RWPE1 (cell line): ENCODE results near the gene ZDHHC22.

Experiments
- CTCF ChIA-PET: fragments of 350-600 bp; sonication (Branson Sonifier 250); formaldehyde crosslinking; extraction: SDS; loops from one replicate; lab custom pipeline; 2021; lab: Yijun Ruan, JAX
- POLR2A ChIA-PET: fragments of 400-600 bp; formaldehyde crosslinking; extraction: SDS; loops from one replicate; lab custom pipeline; 2020; ENCODE audit warnings: antibody characterized with exemption; ENCODE audit not compliant: low non-redundant PET; lab: Yijun Ruan, JAX
- DNase-seq: peaks from one replicate; pipeline ENCODE4 v3.0.0; 2012; ENCODE audit warnings: low spot score
- H3K27ac ChIP-seq: fragments of 450-650 bp; 2 replicates; pipeline ENCODE4 v1.5.1; 2017
- CTCF ChIP-seq: fragments of 450-650 bp; conservative IDR thresholded peaks from 2 replicates; pipeline ENCODE4 v1.5.1; 2017; ENCODE audit warnings: low read depth, mild to moderate bottlenecking

ZDHHC22 gene

GRCh38 chr14:77119851-77120250 is 21.7 kb downstream of the ZDHHC22 start:
- ChIA-PET POLR2A (no interaction called here), CTCF (no interaction called here)
- no peak for TF ChIP-seq CTCF
- no peak for DNase-seq
- no peak overlapping the region for H3K27ac ChIP-seq

- no peak overlapping the region for H3K27ac ChIP-seq
- DNase-seq, result no peak
- TF ChIP-seq CTCF, result no peak
- POLR2A ChIA-PET, result no interaction called here
- CTCF ChIA-PET, result interaction anchor here (1.0 kb wide), 1 partner anchor 185 kb away, joined by 3 read pairs; no protein-coding TSS in a partner anchor
These were observed 25.3 kb downstream of the ZDHHC22 start for GRCh38 chr14:77116172-77116817.

- POLR2A ChIA-PET, result no interaction called here
- CTCF ChIA-PET, result interaction anchor here (0.6 kb wide), 4 partner anchors 39 to 345 kb away, joined by 3 to 5 read pairs (median 4); no protein-coding TSS in a partner anchor
- TF ChIP-seq CTCF, result no peak
These were observed 27.0 kb downstream of the ZDHHC22 start for GRCh38 chr14:77114609-77115008.

GRCh38 chr14:77113644-77114043 is 27.9 kb downstream of the ZDHHC22 start:
- POLR2A ChIA-PET, result no interaction called here
- DNase-seq, result no peak
- CTCF ChIA-PET, result interaction anchor here (0.6 to 1.2 kb wide), 2 partner anchors 13 to 23 kb away, joined by 3 to 5 read pairs; no protein-coding TSS in a partner anchor
- no peak overlapping the region for H3K27ac ChIP-seq
- no peak for TF ChIP-seq CTCF

More at GRCh38 chr14:77114609-77115008, 27.0 kb downstream of the ZDHHC22 start:
- no peak for DNase-seq
- no peak overlapping the region for H3K27ac ChIP-seq

- peak; percentile 29 for DNase-seq
- no peak for TF ChIP-seq CTCF
- no peak overlapping the region for H3K27ac ChIP-seq
- CTCF ChIA-PET, result interaction anchor here (0.9 kb wide), 1 partner anchor 24 kb away, joined by 3 read pairs; no protein-coding TSS in a partner anchor
- POLR2A ChIA-PET, result no interaction called here
These were observed 30.6 kb downstream of the ZDHHC22 start for GRCh38 chr14:77111021-77111420.

GRCh38 chr14:77110286-77110685 is 31.3 kb downstream of the ZDHHC22 start:
- DNase-seq, result no peak
- CTCF ChIA-PET, result interaction anchor here (0.9 kb wide), 1 partner anchor 25 kb away, joined by 3 read pairs; no protein-coding TSS in a partner anchor
- no peak for TF ChIP-seq CTCF
- POLR2A ChIA-PET, result no interaction called here
- no peak overlapping the region for H3K27ac ChIP-seq
